ENCODE data around the gene SH3TC2. TPM values are rescaled to one million over a fixed set of nuclear protein-coding genes. Genes with fewer than 3 reads are reported as not detected.

Gene SH3TC2
- total RNA-seq, 6 experiments from 2014 or later: 9.3 to 12.9 (median 10.7) TPM

DNA sequence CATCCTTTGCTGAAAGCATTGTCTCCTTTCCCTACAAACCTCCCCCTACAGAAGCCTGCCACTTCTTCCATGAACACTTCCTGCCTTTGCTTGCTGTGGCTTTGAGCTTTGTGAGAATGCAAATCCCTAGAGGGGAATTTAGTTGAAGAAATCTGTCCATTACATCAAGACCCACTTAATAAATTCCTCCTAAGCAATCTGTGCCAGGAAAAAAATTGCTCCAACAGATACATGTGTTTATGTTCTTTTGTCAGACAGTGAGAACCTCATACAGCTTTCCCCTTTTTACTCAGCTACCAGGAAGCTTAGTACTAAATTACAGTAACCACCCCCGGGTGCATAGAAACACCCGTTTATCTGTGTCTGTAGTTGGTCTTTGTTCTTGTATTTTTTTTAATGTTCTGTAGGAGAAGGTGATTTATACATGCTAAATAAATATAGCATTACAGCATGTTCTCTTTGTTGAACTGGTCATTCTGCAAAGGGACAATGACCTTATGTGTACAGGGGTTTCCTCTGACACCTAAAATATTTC is 43.9 kb downstream of the SH3TC2 start:
- H3K27ac Mint-ChIP-seq: no peak overlapping the region
- no peak for DNase-seq
- peaks cover 2% of the 10 kb centered on the region; the same call in 1 of the 2 replicates for H3K27me3 Mint-ChIP-seq (ENCODE audit: insufficient read depth)
- TF ChIP-seq, protein P1, sequence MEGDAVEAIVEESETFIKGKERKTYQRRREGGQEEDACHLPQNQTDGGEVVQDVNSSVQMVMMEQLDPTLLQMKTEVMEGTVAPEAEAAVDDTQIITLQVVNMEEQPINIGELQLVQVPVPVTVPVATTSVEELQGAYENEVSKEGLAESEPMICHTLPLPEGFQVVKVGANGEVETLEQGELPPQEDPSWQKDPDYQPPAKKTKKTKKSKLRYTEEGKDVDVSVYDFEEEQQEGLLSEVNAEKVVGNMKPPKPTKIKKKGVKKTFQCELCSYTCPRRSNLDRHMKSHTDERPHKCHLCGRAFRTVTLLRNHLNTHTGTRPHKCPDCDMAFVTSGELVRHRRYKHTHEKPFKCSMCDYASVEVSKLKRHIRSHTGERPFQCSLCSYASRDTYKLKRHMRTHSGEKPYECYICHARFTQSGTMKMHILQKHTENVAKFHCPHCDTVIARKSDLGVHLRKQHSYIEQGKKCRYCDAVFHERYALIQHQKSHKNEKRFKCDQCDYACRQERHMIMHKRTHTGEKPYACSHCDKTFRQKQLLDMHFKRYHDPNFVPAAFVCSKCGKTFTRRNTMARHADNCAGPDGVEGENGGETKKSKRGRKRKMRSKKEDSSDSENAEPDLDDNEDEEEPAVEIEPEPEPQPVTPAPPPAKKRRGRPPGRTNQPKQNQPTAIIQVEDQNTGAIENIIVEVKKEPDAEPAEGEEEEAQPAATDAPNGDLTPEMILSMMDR (IDR thresholded peaks at IDR 0.05): no peak
- peaks cover 35% of the 10 kb centered on the region for H3K4me1 Mint-ChIP-seq (ENCODE audit: low read depth)
- H3K9me3 Mint-ChIP-seq: no peaks in the 10 kb centered on the region
- no peak overlapping the region for H3K4me3 Mint-ChIP-seq
- peaks cover 26% of the 10 kb centered on the region for H3K36me3 Mint-ChIP-seq (ENCODE audit: low read depth)

- H3K27me3 Mint-ChIP-seq (ENCODE audit: insufficient read depth): peaks cover 2% of the 10 kb centered on the region
- H3K9me3 Mint-ChIP-seq: no peaks in the 10 kb centered on the region
- no peak for DNase-seq
- H3K36me3 Mint-ChIP-seq (ENCODE audit: low read depth): peaks cover 21% of the 10 kb centered on the region
- no peak overlapping the region for H3K27ac Mint-ChIP-seq
- peaks cover 34% of the 10 kb centered on the region for H3K4me1 Mint-ChIP-seq (ENCODE audit: low read depth)
- no peak overlapping the region for H3K4me3 Mint-ChIP-seq
- TF ChIP-seq, protein P1 (IDR thresholded peaks at IDR 0.05): no peak
Observed at GRCh38 chr5:149017636-149018035, 45.2 kb downstream of the SH3TC2 start.

DNA sequence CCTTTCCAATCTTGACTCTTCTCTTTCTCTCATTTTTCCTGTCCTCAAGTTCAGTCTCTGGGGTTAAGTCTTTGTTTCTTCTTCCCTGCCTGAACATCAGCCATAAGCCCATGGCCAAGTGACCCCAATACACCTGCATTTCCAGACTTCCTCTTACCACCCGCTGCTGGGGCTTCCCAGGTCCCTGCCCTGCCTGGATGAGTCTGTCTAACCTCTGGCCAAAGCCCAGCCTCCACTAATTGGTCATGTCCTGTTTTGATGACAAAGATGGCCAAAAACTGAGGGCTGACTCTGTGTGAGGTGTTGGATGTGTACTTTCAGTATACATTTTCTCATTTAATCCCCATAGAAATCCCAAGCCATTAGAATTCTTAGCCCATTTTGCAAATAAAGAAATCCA is 47.3 kb downstream of the SH3TC2 start:
- peaks cover 2% of the 10 kb centered on the region for H3K27me3 Mint-ChIP-seq (ENCODE audit: insufficient read depth)
- TF ChIP-seq, protein P1 (IDR thresholded peaks at IDR 0.05): no peak
- peaks cover 44% of the 10 kb centered on the region for H3K4me1 Mint-ChIP-seq (ENCODE audit: low read depth)
- H3K4me3 Mint-ChIP-seq: no peak overlapping the region
- peaks cover 7% of the 10 kb centered on the region; the same call in 1 of the 2 replicates for H3K36me3 Mint-ChIP-seq (ENCODE audit: low read depth)
- no peaks in the 10 kb centered on the region for H3K9me3 Mint-ChIP-seq
- no peak overlapping the region; the same call in 1 of the 2 replicates for H3K27ac Mint-ChIP-seq
- DNase-seq: no peak

GRCh38 chr5:149015126-149015525 is 47.7 kb downstream of the SH3TC2 start:
- peaks cover 7% of the 10 kb centered on the region; the same call in 1 of the 2 replicates for H3K36me3 Mint-ChIP-seq (ENCODE audit: low read depth)
- H3K27ac Mint-ChIP-seq: no peak overlapping the region; the same call in 1 of the 2 replicates
- no peaks in the 10 kb centered on the region for H3K9me3 Mint-ChIP-seq
- DNase-seq: no peak
- peaks cover 44% of the 10 kb centered on the region for H3K4me1 Mint-ChIP-seq (ENCODE audit: low read depth)
- peaks cover 2% of the 10 kb centered on the region for H3K27me3 Mint-ChIP-seq (ENCODE audit: insufficient read depth)
- H3K4me3 Mint-ChIP-seq: no peak overlapping the region
- TF ChIP-seq, protein P1 (IDR thresholded peaks at IDR 0.05): no peak

DNA sequence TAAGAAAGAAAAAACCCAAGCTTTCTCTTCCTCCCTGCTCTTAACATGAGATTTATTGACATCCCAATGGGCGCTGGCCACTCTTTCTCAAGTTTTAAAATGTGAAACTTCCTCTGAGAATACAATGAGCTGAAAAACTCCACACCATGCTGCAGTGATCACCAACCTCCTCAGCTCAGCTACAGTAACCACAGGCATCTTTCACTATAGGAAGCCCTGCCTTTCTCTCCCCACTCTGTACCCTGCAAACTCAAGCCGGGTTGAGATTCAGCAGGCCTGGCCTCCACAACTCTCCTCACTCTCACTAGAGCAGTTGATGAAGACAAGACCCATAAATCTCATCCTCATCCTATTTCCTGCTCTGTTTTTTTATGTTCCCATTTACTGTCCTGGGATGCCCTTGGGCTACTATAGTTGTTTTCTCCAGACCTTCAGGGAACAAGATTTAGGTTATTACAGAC is 48.3 kb downstream of the SH3TC2 start:
- no peak for DNase-seq
- H3K4me1 Mint-ChIP-seq (ENCODE audit: low read depth): peaks cover 41% of the 10 kb centered on the region
- H3K4me3 Mint-ChIP-seq: no peak overlapping the region
- TF ChIP-seq, protein P1 (IDR thresholded peaks at IDR 0.05): no peak
- no peaks in the 10 kb centered on the region for H3K9me3 Mint-ChIP-seq
- H3K27me3 Mint-ChIP-seq (ENCODE audit: insufficient read depth): peaks cover 2% of the 10 kb centered on the region
- H3K27ac Mint-ChIP-seq: no peak overlapping the region
- peaks cover 11% of the 10 kb centered on the region; the same call in 1 of the 2 replicates for H3K36me3 Mint-ChIP-seq (ENCODE audit: low read depth)

Measured in HFFc6 (cell line).